GM18907 (cell line): ENCODE results near the gene ACAD11.
"Not testable (repeated sequence)": the region's sequence is repeated elsewhere in the genome, so short reads cannot be mapped to it uniquely, and the experiment has no call there.

ENCODE experiments used
- ATAC-seq: cut with Tn5 transposase; IDR thresholded peaks from one replicate; pipeline ENCODE4 v1.9.1; 2021; ENCODE audit warnings: mild to moderate bottlenecking, moderate library complexity; ENCODE audit not compliant: unreplicated experiment

Gene ACAD11

DNA sequence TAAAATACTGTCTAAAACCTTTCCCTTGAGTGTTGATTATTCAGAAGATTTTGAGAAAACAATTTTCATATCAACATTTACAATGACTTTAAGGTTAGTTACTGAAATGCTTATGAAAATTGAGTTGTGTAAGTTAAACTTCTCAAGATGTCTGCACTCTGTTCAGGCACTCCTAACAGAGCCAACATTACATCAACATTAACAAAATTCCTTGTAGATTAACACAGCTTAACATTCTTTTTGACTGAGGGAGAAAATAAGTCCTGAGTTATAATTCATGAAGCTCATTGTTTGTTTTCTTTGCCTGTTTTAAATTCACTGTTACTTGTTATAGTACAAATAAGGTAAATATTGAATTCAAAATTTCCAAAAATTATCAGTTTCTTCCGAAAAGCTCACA is 53.5 kb downstream of the ACAD11 start:
- no peak for ATAC-seq

GRCh38 chr3:132605374-132605792 is 54.2 kb downstream of the ACAD11 start:
- no peak for ATAC-seq

DNA sequence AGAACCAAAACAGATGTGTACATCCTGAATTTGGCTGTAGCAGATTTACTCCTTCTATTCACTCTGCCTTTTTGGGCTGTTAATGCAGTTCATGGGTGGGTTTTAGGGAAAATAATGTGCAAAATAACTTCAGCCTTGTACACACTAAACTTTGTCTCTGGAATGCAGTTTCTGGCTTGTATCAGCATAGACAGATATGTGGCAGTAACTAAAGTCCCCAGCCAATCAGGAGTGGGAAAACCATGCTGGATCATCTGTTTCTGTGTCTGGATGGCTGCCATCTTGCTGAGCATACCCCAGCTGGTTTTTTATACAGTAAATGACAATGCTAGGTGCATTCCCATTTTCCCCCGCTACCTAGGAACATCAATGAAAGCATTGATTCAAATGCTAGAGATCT is 59.0 kb downstream of the ACAD11 start:
- ATAC-seq = not testable (repeated sequence)

- no peak for ATAC-seq
Measured at GRCh38 chr3:132598181-132598580, 61.4 kb downstream of the ACAD11 start.

DNA sequence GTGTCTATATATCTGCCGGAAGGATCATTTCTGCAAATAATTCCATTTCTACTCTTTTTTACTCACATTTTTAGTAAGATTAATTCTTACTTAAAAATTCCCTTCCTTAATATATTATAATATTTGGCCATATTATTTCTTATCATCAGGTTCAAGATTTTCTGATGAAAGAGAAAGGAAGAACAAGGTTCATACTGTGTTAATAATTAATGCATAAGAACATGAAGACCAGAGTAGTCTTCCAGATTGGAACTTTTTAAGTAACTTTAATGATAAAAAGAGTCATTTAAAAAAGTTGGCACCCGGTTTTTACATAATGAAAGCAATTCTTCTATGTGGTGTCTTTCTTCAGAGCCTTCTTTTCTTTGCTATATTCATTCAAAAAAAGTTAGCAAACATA is 61.9 kb downstream of the ACAD11 start:
- ATAC-seq = no peak

GRCh38 chr3:132596816-132597433 is 62.7 kb downstream of the ACAD11 start, which contains the start of gene ACKR4:
TSS of gene ACKR4 (plus strand) at chr3:132597270. CDS start at chr3:132600398, 3,128 bp downstream.
- ATAC-seq = no peak

DNA sequence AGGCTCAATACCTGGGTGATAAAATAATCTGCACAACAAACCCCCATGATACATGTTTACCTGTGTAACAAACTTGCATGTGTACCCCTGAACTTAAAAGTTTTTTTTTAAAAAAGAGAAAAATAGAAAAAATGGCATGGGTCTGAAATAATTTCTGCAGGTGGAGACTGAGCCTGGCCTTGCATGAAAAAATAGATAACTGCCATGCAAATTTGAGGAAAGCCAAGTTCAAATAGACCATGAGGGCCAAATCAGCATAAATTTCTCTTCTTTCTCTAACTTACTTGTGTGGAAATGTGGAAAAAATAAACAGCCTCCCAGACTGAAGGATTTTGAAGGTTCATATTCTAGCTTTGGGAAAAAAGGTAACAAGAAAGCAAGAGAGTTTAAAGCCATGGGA is 63.3 kb downstream of the ACAD11 start:
- no peak for ATAC-seq

DNA sequence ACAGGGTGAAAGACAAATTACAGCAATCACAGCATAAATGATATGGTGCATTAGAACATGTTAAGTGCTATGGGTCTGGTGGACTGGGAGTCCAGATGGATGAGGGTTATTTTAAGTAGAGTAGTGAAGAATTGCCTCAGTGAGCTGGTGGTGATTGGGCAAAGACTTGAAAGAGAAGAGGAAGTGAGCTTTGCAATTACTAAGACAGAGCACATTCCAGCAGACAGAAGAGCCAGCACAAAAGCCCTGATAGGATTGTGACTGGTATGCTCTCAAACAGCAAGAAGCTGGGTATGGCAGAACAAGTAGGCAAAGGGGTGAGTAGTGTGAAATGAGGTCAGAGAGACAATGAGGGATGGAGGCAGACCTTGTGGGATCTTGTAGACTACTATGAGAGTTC is 64.6 kb downstream of the ACAD11 start:
- no peak for ATAC-seq

GRCh38 chr3:132594498-132594897 is 65.1 kb downstream of the ACAD11 start:
- ATAC-seq = no peak

GRCh38 chr3:132593947-132594323 is 65.7 kb downstream of the ACAD11 start:
- no peak for ATAC-seq

DNA sequence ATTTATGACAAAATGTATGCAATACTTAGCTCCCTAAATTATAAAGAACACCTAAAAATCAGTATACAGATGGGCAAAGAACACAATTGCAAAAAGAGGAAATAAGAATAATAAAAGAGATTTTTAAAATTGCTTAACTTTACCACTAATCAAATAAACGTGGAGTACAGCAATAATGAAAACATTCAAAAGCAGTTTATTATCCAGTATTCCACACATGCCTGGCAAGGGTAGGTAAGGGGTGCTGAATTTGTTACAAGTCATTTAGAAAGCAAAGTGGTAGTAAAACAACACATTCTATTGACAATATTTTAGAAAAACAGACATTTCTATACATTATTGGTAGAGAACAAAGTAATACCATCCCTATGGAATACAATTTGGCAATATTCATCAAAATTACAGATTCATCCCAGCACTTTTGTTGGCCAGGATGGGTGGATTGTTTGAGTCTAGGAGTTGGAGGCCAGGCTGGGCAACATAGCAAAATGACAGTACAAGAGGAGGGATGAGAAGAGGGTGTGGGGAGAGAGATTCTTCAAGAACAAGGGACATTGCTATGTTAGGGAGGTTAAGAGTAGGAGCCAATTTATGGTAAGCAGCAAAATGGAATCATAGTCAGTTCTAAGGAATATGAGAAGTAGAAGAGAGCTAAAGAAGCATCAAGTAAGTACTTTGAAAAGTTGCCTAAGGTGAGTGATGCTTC is 66.2 kb downstream of the ACAD11 start:
- ATAC-seq = no peak

- no peak for ATAC-seq
Measured at GRCh38 chr3:132592216-132592615, 67.4 kb downstream of the ACAD11 start.

DNA sequence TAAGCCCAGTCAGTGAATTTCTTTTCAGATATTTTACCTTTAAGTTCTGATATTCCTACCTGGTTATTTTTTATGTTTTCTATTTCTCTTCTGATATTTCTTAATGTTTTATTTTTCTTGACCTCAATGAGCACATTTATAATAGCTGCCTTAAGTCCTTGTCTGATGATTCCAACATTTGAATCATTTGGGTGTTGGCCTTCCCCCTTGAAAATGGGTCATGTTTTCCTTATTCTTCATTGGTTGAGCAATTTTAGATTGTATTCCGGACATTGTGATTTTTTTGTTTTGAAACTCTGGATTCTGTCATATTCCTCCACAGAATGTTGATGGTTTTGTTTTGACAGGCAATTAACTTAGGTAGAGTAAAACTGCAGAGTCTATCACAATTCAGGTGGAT is 72.2 kb downstream of the ACAD11 start:
- no peak for ATAC-seq

DNA sequence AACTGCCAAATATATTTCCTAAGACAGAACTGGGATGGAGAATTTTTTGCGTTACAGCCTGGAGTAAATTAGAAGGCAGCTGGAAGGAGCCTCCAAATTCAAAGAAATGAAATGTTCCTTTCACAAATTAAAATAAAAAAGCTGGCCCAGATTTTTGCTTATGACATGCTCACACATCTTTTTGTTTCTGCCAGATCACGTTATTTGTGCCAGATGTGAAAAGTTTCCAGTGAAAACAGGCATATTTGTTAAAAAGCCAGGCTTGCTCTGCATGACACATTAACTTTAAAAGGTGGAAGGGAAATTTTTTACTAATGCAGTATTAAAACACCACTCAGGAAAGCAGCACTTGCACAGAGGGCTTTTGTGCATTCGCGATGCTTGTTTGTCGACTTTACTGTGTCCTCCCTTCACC is 85.8 kb downstream of the ACAD11 start:
- ATAC-seq = no peak

DNA sequence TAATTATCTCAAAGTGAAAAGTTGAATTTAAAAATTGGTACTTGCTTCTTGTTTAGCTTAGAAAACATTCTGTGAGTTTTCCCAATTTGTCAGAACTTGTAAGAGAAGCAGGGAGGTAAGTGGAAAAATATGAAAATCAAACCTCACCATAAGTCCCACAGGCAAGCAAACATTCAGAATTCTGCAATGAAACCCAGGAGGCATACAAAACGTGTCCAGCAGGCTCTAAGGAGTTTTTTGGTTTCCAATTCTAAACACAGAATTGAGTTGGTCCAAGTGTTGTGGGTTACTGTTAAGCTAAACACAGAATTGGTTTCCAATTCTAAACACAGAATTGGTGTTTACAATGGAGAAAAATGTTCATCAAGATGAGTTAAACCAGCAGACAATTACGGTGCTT is 89.6 kb downstream of the ACAD11 start:
- ATAC-seq = no peak

DNA sequence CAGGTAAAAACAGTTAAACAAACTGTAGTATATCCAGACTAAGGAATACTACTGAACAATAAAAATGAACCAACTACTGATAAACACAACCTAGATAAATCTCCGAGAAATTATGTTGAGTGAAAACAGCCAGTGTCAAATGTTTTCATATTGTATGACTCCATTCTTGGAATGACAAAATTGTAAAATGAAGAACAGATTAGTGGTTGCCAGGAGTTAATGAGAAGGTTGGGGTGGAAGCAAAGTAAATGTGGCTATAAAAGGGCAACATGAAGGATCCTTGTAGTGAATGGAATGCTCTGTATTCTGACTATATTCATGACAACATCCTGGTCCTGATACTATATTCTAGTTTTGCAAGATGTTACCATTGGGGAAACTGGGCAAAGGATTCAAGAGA is 90.0 kb downstream of the ACAD11 start:
- ATAC-seq = no peak

GRCh38 chr3:132569153-132569552 is 90.5 kb downstream of the ACAD11 start:
- no peak for ATAC-seq

GRCh38 chr3:132568422-132568821 is 91.2 kb downstream of the ACAD11 start:
- ATAC-seq = no peak

DNA sequence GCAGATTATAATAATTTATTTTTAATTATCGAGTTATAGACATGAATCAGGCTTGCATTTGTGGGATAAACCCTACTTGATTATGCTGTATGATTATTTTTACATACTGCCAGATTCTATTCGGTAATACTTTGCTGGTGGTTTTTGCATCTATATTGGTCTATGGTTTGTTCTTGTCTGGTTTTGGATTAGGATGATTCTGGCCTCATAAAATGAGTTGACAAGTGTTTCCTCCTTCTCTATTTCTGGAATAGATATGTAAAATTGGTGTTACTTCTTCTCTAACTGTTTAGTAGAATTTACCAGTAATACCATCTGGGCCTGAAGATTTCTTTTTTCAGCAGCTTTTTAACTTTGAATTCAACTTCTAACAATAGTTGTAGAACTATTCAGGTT is 95.5 kb downstream of the ACAD11 start:
- ATAC-seq = no peak

GRCh38 chr3:132563420-132564069 is 96.1 kb downstream of the ACAD11 start:
- ATAC-seq = no peak

DNA sequence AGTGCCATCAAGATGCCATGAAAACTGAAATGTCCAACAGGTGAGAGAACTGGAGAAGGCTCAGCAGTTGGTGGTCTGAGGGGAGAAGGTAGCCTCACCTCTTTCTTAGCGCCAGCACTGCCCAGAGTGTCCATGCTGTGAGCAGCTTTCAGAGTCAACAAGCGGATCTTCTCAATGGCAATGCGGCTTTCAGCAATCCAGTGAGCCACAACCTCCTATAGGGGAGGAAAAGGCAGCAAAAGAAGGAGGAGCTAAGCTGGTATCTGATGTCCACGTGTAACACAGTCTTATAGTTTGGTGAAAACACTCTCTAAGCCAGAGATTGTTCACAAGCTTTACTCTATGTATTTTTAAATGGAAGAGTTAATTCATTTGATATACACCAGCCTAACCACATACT is 98.6 kb downstream of the ACAD11 start:
- ATAC-seq = no peak

GRCh38 chr3:132556508-132557159 is 103.0 kb downstream of the ACAD11 start:
- ATAC-seq = no peak
